ENCODE data around the gene ACP7. TPM values are rescaled to one million over a fixed set of nuclear protein-coding genes. Genes with fewer than 3 reads are reported as not detected.
"Not testable (repeated sequence)": the region's sequence is repeated elsewhere in the genome, so short reads cannot be mapped to it uniquely, and the experiment has no call there.

The ACP7 gene
- total and polyA plus RNA-seq, 2 donors (not counting 1 experiment from before 2014, with no cell fraction given), result not detected

GRCh38 chr19:39113199-39113598 is 29.0 kb downstream of the ACP7 start:
- Histone ChIP-seq H3K27me3 (ENCODE audit: control insufficient read depth, insufficient read depth, low read length) (no peaks in the 10 kb centered on the region), H3K4me3 (replicated peaks in 1 of 4; ENCODE audit: control extremely low read depth in 1 of 4, insufficient read depth in 1 of 4, low read depth in 3 of 4, low read length in 4 of 4) (no peak overlapping the region), H3K27ac (ENCODE audit: insufficient read depth, low read length) (no peak overlapping the region), H3K36me3 (ENCODE audit: control insufficient read depth, insufficient read depth, low read length) (no peaks in the 10 kb centered on the region), H3K9me3 (ENCODE audit: control insufficient read depth, insufficient read depth, low read depth, low read length) (no peaks in the 10 kb centered on the region), H3K4me1 (ENCODE audit: control insufficient read depth, extremely low read depth, insufficient read depth, low read length) (no peaks in the 10 kb centered on the region), H3K9ac (ENCODE audit: insufficient read depth, low read length) (no peak overlapping the region), H3K4me2 (ENCODE audit: extremely low read depth, insufficient read depth, low read length) (no peak overlapping the region), H2AFZ (ENCODE audit: low read length) (no peak overlapping the region), H3K79me2 (ENCODE audit: control insufficient read depth, insufficient read depth, low read length) (no peaks in the 10 kb centered on the region), H4K20me1 (ENCODE audit: control insufficient read depth, extremely low read depth, insufficient read depth, low read length) (no peaks in the 10 kb centered on the region)
- TF ChIP-seq CTCF (conservative IDR thresholded peaks at IDR 0.05 in 1 of 2, IDR thresholded peaks at IDR 0.05 in 1 of 2; ENCODE audit: low read depth in 1 of 2, low read length in 2 of 2) (no peak), EZH2 (IDR thresholded peaks at IDR 0.05; ENCODE audit: low read length, missing control alignments) (no peak)
- no peak for DNase-seq (ENCODE audit: low read depth in 2 of 2)

- no peak for TF ChIP-seq EZH2 (IDR thresholded peaks at IDR 0.05; ENCODE audit: low read length, missing control alignments)
- TF ChIP-seq CTCF (conservative IDR thresholded peaks at IDR 0.05 in 1 of 2, IDR thresholded peaks at IDR 0.05 in 1 of 2; ENCODE audit: low read depth in 1 of 2, low read length in 2 of 2), result no peak
- Histone ChIP-seq H3K9me3 (ENCODE audit: control insufficient read depth, insufficient read depth, low read depth, low read length) (no peaks in the 10 kb centered on the region), H3K9ac (ENCODE audit: insufficient read depth, low read length) (no peak overlapping the region), H3K4me3 (replicated peaks in 1 of 4; ENCODE audit: control extremely low read depth in 1 of 4, insufficient read depth in 1 of 4, low read depth in 3 of 4, low read length in 4 of 4) (no peak overlapping the region), H3K4me2 (ENCODE audit: extremely low read depth, insufficient read depth, low read length) (no peak overlapping the region), H3K79me2 (ENCODE audit: control insufficient read depth, insufficient read depth, low read length) (no peaks in the 10 kb centered on the region), H3K4me1 (ENCODE audit: control insufficient read depth, extremely low read depth, insufficient read depth, low read length) (no peaks in the 10 kb centered on the region), H4K20me1 (ENCODE audit: control insufficient read depth, extremely low read depth, insufficient read depth, low read length) (no peaks in the 10 kb centered on the region), H3K27me3 (ENCODE audit: control insufficient read depth, insufficient read depth, low read length) (no peaks in the 10 kb centered on the region), H2AFZ (ENCODE audit: low read length) (no peak overlapping the region), H3K36me3 (ENCODE audit: control insufficient read depth, insufficient read depth, low read length) (no peaks in the 10 kb centered on the region), H3K27ac (ENCODE audit: insufficient read depth, low read length) (no peak overlapping the region)
- no peak for DNase-seq (ENCODE audit: low read depth in 2 of 2)
These were observed 31.1 kb downstream of the ACP7 start for GRCh38 chr19:39115105-39115847.

DNA sequence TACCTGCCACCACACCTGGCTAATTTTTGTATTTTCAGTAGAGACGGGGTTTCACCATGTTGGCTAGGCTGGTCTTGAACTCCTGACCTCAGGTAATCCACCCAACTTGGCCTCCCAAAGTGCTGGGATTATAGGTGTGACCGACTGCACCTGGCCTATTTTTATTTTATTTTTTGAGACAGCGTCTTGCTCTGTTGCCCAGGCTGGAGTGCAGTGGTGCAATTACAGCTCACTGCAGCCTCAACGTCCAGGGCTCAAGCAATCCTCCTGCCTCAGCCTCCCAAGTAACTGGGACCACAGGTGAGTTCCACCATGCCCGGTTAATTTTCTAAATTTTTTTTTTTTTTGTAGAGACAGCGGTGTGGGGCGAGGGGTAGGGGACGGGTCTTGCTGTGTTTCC is 32.9 kb downstream of the ACP7 start:
- DNase-seq (ENCODE audit: low read depth in 2 of 2); H3K27me3 ChIP-seq (ENCODE audit: control insufficient read depth, insufficient read depth, low read length): not testable (repeated sequence)

More for the DNA sequence above, 32.9 kb downstream of the ACP7 start:
- not testable (repeated sequence) for H2AFZ ChIP-seq (ENCODE audit: low read length); H3K9ac ChIP-seq (ENCODE audit: insufficient read depth, low read length); H3K36me3 ChIP-seq (ENCODE audit: control insufficient read depth, insufficient read depth, low read length); H3K4me3 ChIP-seq (replicated peaks in 1 of 4; ENCODE audit: control extremely low read depth in 1 of 4, insufficient read depth in 1 of 4, low read depth in 3 of 4, low read length in 4 of 4); H3K4me1 ChIP-seq (ENCODE audit: control insufficient read depth, extremely low read depth, insufficient read depth, low read length); H3K4me2 ChIP-seq (ENCODE audit: extremely low read depth, insufficient read depth, low read length); H3K79me2 ChIP-seq (ENCODE audit: control insufficient read depth, insufficient read depth, low read length); H3K27ac ChIP-seq (ENCODE audit: insufficient read depth, low read length); H3K9me3 ChIP-seq (ENCODE audit: control insufficient read depth, insufficient read depth, low read depth, low read length); H4K20me1 ChIP-seq (ENCODE audit: control insufficient read depth, extremely low read depth, insufficient read depth, low read length)

Measured in fibroblast of lung (primary cell).